Ramos (cell line): Measurements from ENCODE around the gene SIAH3.
"Not testable (repeated sequence)": the region's sequence is repeated elsewhere in the genome, so short reads cannot be mapped to it uniquely, and the experiment has no call there.

Experiments used
- in situ Hi-C: fragments of 300-500 bp; cut with MboI; formaldehyde crosslinking; loops from one replicate; pipeline ENCODE4 v1.14.3; 2022; ENCODE audit warnings: low sequenced_read_pairs; ENCODE audit not compliant: unreplicated experiment

Gene SIAH3

GRCh38 chr13:45786293-45786920 is 65.1 kb downstream of the SIAH3 start:
- in situ Hi-C loops = no loop called here

- in situ Hi-C loops = no loop called here
Observed at GRCh38 chr13:45784755-45785675, 66.5 kb downstream of the SIAH3 start.

- in situ Hi-C loops = no loop called here
Observed at GRCh38 chr13:45783346-45784043, 68.1 kb downstream of the SIAH3 start.

- in situ Hi-C loops = no loop called here
Observed at GRCh38 chr13:45782327-45783045, 69.1 kb downstream of the SIAH3 start.

- in situ Hi-C loops = no loop called here
Observed at GRCh38 chr13:45781553-45782326, 69.8 kb downstream of the SIAH3 start.

- in situ Hi-C loops = no loop called here
Observed at GRCh38 chr13:45779901-45780300, 71.7 kb downstream of the SIAH3 start.

GRCh38 chr13:45778882-45779281 is 72.7 kb downstream of the SIAH3 start:
- in situ Hi-C loops = no loop called here

GRCh38 chr13:45776748-45777147 is 74.8 kb downstream of the SIAH3 start:
- in situ Hi-C loops = no loop called here

GRCh38 chr13:45775401-45775963 is 76.1 kb downstream of the SIAH3 start:
- in situ Hi-C loops = no loop called here

- in situ Hi-C loops = no loop called here
Observed at GRCh38 chr13:45773944-45774343, 77.6 kb downstream of the SIAH3 start.

- in situ Hi-C loops = no loop called here
Observed at GRCh38 chr13:45773236-45773635, 78.3 kb downstream of the SIAH3 start.

GRCh38 chr13:45770886-45771285 is 80.7 kb downstream of the SIAH3 start:
- in situ Hi-C loops = no loop called here

GRCh38 chr13:45768656-45769479 is 82.7 kb downstream of the SIAH3 start:
- in situ Hi-C loops = no loop called here

- in situ Hi-C loops = no loop called here
Observed at GRCh38 chr13:45765464-45765863, 86.1 kb downstream of the SIAH3 start.

GRCh38 chr13:45763419-45763818 is 88.1 kb downstream of the SIAH3 start:
- in situ Hi-C loops = no loop called here

- in situ Hi-C loops = not testable (repeated sequence)
Observed at GRCh38 chr13:45757589-45757988, 94.0 kb downstream of the SIAH3 start.

- in situ Hi-C loops = not testable (repeated sequence)
Observed at GRCh38 chr13:45756498-45756897, 95.1 kb downstream of the SIAH3 start.

- in situ Hi-C loops = no loop called here
Observed at GRCh38 chr13:45752510-45752909, 99.0 kb downstream of the SIAH3 start.
